H1 (cell line): Measurements from ENCODE around the gene TMEM145. TPM values are rescaled to one million over a fixed set of nuclear protein-coding genes. Genes with fewer than 3 reads are reported as not detected.

Source experiments
- CTCF ChIA-PET: fragments of 300-600 bp; sonication (Branson Sonifier 250); formaldehyde crosslinking; loops from one replicate; lab custom pipeline; 2021; ENCODE audit not compliant: partially characterized antibody; lab: Charles Lee
- POLR2A ChIA-PET: fragments of 300-600 bp; sonication (Branson Sonifier 250); formaldehyde crosslinking; loops from one replicate; lab custom pipeline; 2021; ENCODE audit warnings: inconsistent platforms; ENCODE audit not compliant: partially characterized antibody; lab: Charles Lee
- DNase-seq, 2 experiments: peaks; one replicate each; pipeline versions ENCODE4 v3.0.0 to v3.0.0-alpha.2; 2010 to 2022; ENCODE audit warnings: low spot score in 2 of 2, low read depth in 1 of 2, mixed read lengths in 1 of 2
- FAIRE-seq: peaks from 2 replicates; lab custom pipeline; 2011; peaks lifted over from hg19 to GRCh38; lab: Jason Lieb, UNC
- H2AFZ ChIP-seq: 2 replicates; pipeline ENCODE4 v1.8.1; 2012; ENCODE audit warnings: low read length, inconsistent platforms
- H2AK5ac ChIP-seq: 2 replicates; pipeline ENCODE4 v1.6.1; 2013; ENCODE audit warnings: low read depth, low read length
- H2BK120ac ChIP-seq: replicated peaks from 2 replicates; pipeline ENCODE3; 2013; ENCODE audit warnings: low read depth, low read length, inconsistent platforms
- H2BK12ac ChIP-seq: 2 replicates; pipeline ENCODE4 v1.6.1; 2013; ENCODE audit warnings: low read depth, low read length
- H2BK15ac ChIP-seq: 2 replicates; pipeline ENCODE4 v1.6.1; 2013; ENCODE audit warnings: low read length
- H2BK20ac ChIP-seq: 2 replicates; pipeline ENCODE4 v1.6.1; 2013; ENCODE audit warnings: low read length
- H2BK5ac ChIP-seq: 2 replicates; pipeline ENCODE4 v1.6.1; 2013; ENCODE audit warnings: low read depth, low read length
- H3K14ac ChIP-seq: 2 replicates; pipeline ENCODE4 v1.6.1; 2013; ENCODE audit warnings: inconsistent platforms; ENCODE audit not compliant: insufficient read length
- H3K18ac ChIP-seq: 2 replicates; pipeline ENCODE4 v1.6.1; 2013; ENCODE audit warnings: low read length; ENCODE audit errors: extremely low read depth
- H3K23ac ChIP-seq: 2 replicates; pipeline ENCODE4 v1.6.1; 2013; ENCODE audit warnings: inconsistent platforms; ENCODE audit not compliant: insufficient read length
- H3K23me2 ChIP-seq: 2 replicates; pipeline ENCODE4 v1.6.1; 2013; ENCODE audit warnings: low read depth, low read length
- H3K27ac ChIP-seq: 2 replicates; pipeline ENCODE4 v1.6.1; 2011; ENCODE audit warnings: low read depth, low read length, inconsistent platforms
- H3K27me3 ChIP-seq, 4 experiments: replicated peaks in 1 of 4; 1 replicate in 1 of 4; 2 replicates in 3 of 4; pipeline versions ENCODE4 v1.6.1 to v1.8.1; 2011 to 2013; ENCODE audit warnings: low read length in 3 of 4, mild to moderate bottlenecking in 3 of 4, inconsistent platforms in 2 of 4, mixed read lengths in 2 of 4, moderate library complexity in 1 of 4; ENCODE audit not compliant: control insufficient read depth in 3 of 4, insufficient read depth in 3 of 4; ENCODE audit errors: extremely low read depth in 1 of 4
- H3K36me3 ChIP-seq, 4 experiments: 2 replicates each; pipeline versions ENCODE4 v1.6.1 to v1.8.1; 2011 to 2013; ENCODE audit warnings: mild to moderate bottlenecking in 4 of 4, low read length in 3 of 4, moderate library complexity in 2 of 4, control low read depth in 1 of 4, inconsistent platforms in 1 of 4; ENCODE audit not compliant: insufficient read depth in 4 of 4, control insufficient read depth in 2 of 4
- H3K4ac ChIP-seq: replicated peaks from 2 replicates; pipeline ENCODE3; 2013; ENCODE audit warnings: low read length, low read depth, mixed read lengths, inconsistent platforms; ENCODE audit not compliant: insufficient read length
- H3K4me1 ChIP-seq, 4 experiments: replicated peaks in 1 of 4; 1 replicate in 1 of 4; 2 replicates in 3 of 4; pipeline versions ENCODE4 v1.6.1 to v1.8.1; 2011 to 2013; ENCODE audit warnings: low read length in 3 of 4, inconsistent platforms in 2 of 4, mixed read lengths in 1 of 4; ENCODE audit not compliant: insufficient read depth in 4 of 4, control insufficient read depth in 3 of 4
- H3K4me2 ChIP-seq, 2 experiments: 2 replicates each; pipeline versions ENCODE4 v1.6.1 to v1.8.1; 2011 to 2013; ENCODE audit warnings: low read depth in 2 of 2, low read length in 2 of 2, control low read depth in 1 of 2, inconsistent platforms in 1 of 2, mild to moderate bottlenecking in 1 of 2; ENCODE audit not compliant: insufficient read depth in 1 of 2
- H3K4me3 ChIP-seq, 4 experiments: fragments of 200-600, 300-600 bp in 1 of 4; sonication (generic), shearing (Covaris generic), sonication (Bioruptor Twin) in 1 of 4; 2 replicates each; pipeline versions ENCODE4 v1.5.1 to v1.8.1; 2011 to 2016; ENCODE audit warnings: low read length in 4 of 4, low read depth in 3 of 4, control low read depth in 2 of 4, inconsistent platforms in 2 of 4, mild to moderate bottlenecking in 2 of 4, mixed read lengths in 1 of 4, moderate library complexity in 1 of 4; ENCODE audit not compliant: insufficient read depth in 2 of 4; ENCODE audit errors: extremely low read depth in 1 of 4
- H3K56ac ChIP-seq: replicated peaks from 2 replicates; pipeline ENCODE3; 2013; ENCODE audit warnings: low read depth, mild to moderate bottlenecking, mixed read lengths, low read length, inconsistent platforms; ENCODE audit not compliant: insufficient read length
- H3K79me1 ChIP-seq: 2 replicates; pipeline ENCODE4 v1.6.1; 2013; ENCODE audit warnings: low read depth, low read length, control low read depth
- H3K79me2 ChIP-seq, 2 experiments: 2 replicates each; pipeline versions ENCODE4 v1.6.1 to v1.8.1; 2012 to 2013; ENCODE audit warnings: low read length in 2 of 2, mild to moderate bottlenecking in 2 of 2, inconsistent platforms in 1 of 2; ENCODE audit not compliant: insufficient read depth in 2 of 2, control insufficient read depth in 1 of 2
- H3K9ac ChIP-seq, 4 experiments: replicated peaks in 1 of 4; 1 replicate in 1 of 4; 2 replicates in 3 of 4; pipeline versions ENCODE4 v1.6.1 to v1.8.1; 2011 to 2013; ENCODE audit warnings: low read depth in 3 of 4, low read length in 3 of 4, control low read depth in 2 of 4, mild to moderate bottlenecking in 2 of 4, moderate library complexity in 2 of 4, inconsistent platforms in 1 of 4; ENCODE audit errors: extremely low read depth in 1 of 4
- H3K9me3 ChIP-seq, 2 experiments: 2 replicates each; pipeline versions ENCODE4 v1.6.1 to v1.8.1; 2012 to 2013; ENCODE audit warnings: mild to moderate bottlenecking in 2 of 2, moderate library complexity in 2 of 2, control low read depth in 1 of 2, inconsistent platforms in 1 of 2, low read depth in 1 of 2, low read length in 1 of 2, mixed read lengths in 1 of 2; ENCODE audit not compliant: insufficient read depth in 2 of 2
- H4K20me1 ChIP-seq, 2 experiments: replicated peaks in 1 of 2; 2 replicates each; pipeline versions ENCODE3 to v1.8.1; 2011 to 2013; ENCODE audit warnings: inconsistent platforms in 2 of 2, low read length in 2 of 2, mild to moderate bottlenecking in 1 of 2; ENCODE audit not compliant: insufficient read depth in 2 of 2, control insufficient read depth in 1 of 2
- H4K5ac ChIP-seq: 2 replicates; pipeline ENCODE4 v1.6.1; 2013; ENCODE audit warnings: low read length, low read depth, mixed read lengths, inconsistent platforms; ENCODE audit not compliant: insufficient read length
- H4K8ac ChIP-seq: 2 replicates; pipeline ENCODE4 v1.8.0; 2013; ENCODE audit warnings: mild to moderate bottlenecking, moderate library complexity, low read length, inconsistent platforms; ENCODE audit not compliant: insufficient read depth; ENCODE audit errors: extremely low read depth
- H4K91ac ChIP-seq: replicated peaks from 2 replicates; pipeline ENCODE3; 2013; ENCODE audit warnings: low read length, mixed read lengths, inconsistent platforms; ENCODE audit not compliant: insufficient read length
- HDAC6 ChIP-seq: IDR thresholded peaks from one replicate; pipeline ENCODE4 v1.7.1; 2012; ENCODE audit warnings: low read depth, mild to moderate bottlenecking, inconsistent platforms, low read length, moderate library complexity
- PHF8 ChIP-seq: fragments of 200-600 bp; sonication (generic); conservative IDR thresholded peaks from 2 replicates; pipeline ENCODE4 v1.7.1; 2012; ENCODE audit warnings: low read depth, mild to moderate bottlenecking, inconsistent platforms, low read length, moderate library complexity
- WGBS, 2 experiments: shearing (Covaris generic) in 1 of 2; methylation state at CpG; one replicate each; pipeline versions ENCODE4 v1.1.6 to v1.1.7; 2013 to 2015; ENCODE audit warnings: low lambda C conversion rate in 2 of 2, mixed read lengths in 2 of 2, inconsistent platforms in 1 of 2, low coverage in 1 of 2, missing lambda C conversion rate in 1 of 2; ENCODE audit not compliant: insufficient replicate concordance in 2 of 2, insufficient coverage in 1 of 2, insufficient read length in 1 of 2; ENCODE audit errors: extremely low coverage in 1 of 2, missing lambda C conversion rate in 1 of 2; 5-methylcytosine and 5-hydroxymethylcytosine counted together
- polyA plus RNA-seq, 7 experiments: library from polyadenylated mRNA; depleted of rRNA in 3 of 7; stranded (reverse) in 5 of 7; unstranded in 2 of 7; fragments of >200 nt in 5 of 7; fragments of 200-250 nt in 2 of 7; gene quantifications; 1 replicate in 5 of 7; 2 replicates in 1 of 7; 4 replicates in 1 of 7; pipeline versions ENCODE4 v1.2.1 to v1.2.3, GENCODE V29; 2011 to 2013; ENCODE audit warnings: missing spikeins in 2 of 7, mixed read lengths in 2 of 7
- total RNA-seq: library from RNA; stranded (reverse); fragmentation: NEBNext Ultra II Directional; extraction: Animal tissue kit (Norgen Biotek cat#: 25700); gene quantifications from 2 replicates; pipeline ENCODE4 v1.2.1, GENCODE V29; 2021

TMEM145 gene
- total and polyA plus RNA-seq, 2 of the 8 experiments (the other 6 are each of a cell fraction or from before 2014, with no cell fraction given), result 2.3 to 4.7 TPM

- H2BK5ac ChIP-seq, result peak overlapping the region; percentile 55; the same call in 1 of the 2 replicates
- ChIA-PET CTCF (interaction anchor here (1.8 kb wide), 1 partner anchor 9 kb away, joined by 4 read pairs; no protein-coding TSS in a partner anchor), POLR2A (no interaction called here)
- H3K4ac ChIP-seq, result no peak overlapping the region
- no peak overlapping the region for H4K5ac ChIP-seq
- no peak overlapping the region for H4K91ac ChIP-seq
- no peak overlapping the region for H4K8ac ChIP-seq
- DNase-seq (no peak), FAIRE-seq (no peak)
- H3K4me2 ChIP-seq, result no peak overlapping the region
- H2BK20ac ChIP-seq, result no peak overlapping the region
- no peak overlapping the region for H3K23ac ChIP-seq
- H3K4me1 ChIP-seq, result peaks cover 0 to 6% (median 3%) of the 10 kb centered on the region in 4 experiments; a peak in 4 of 7 replicates
- peaks cover 0 to 6% of the 10 kb centered on the region in 2 experiments; a peak in 1 of 4 replicates for H3K9me3 ChIP-seq
- no peak overlapping the region for H2BK12ac ChIP-seq
- H3K9ac ChIP-seq, result no peak overlapping the region
- H2BK120ac ChIP-seq, result no peak overlapping the region
- H3K14ac ChIP-seq, result no peak overlapping the region
- peaks cover 5 to 13% (median 6%) of the 10 kb centered on the region in 4 experiments; a peak in 7 of 8 replicates for H3K36me3 ChIP-seq
- no peaks in the 10 kb centered on the region for H3K27me3 ChIP-seq
- no peak overlapping the region for H3K56ac ChIP-seq
- 0 out of 2 replicates have a peak overlapping the region, but pooled peaks have one; percentile 5 for H2AK5ac ChIP-seq
- TF ChIP-seq HDAC6, result no peak
- no peak for TF ChIP-seq PHF8
- no peak overlapping the region; the same call in 1 of the 2 replicates for H3K18ac ChIP-seq
- no peaks in the 10 kb centered on the region for H3K79me2 ChIP-seq
- H3K27ac ChIP-seq, result no peak overlapping the region
- no peak overlapping the region for H3K4me3 ChIP-seq
- no peak overlapping the region for H2AFZ ChIP-seq
- H4K20me1 ChIP-seq, result peaks cover 0 to 2% of the 10 kb centered on the region in 2 experiments
- H3K23me2 ChIP-seq, result no peaks in the 10 kb centered on the region
- WGBS, 2 experiments, result 94% methylated on average over 14 of the region's 14 CpGs; no CpG with 5 or more reads in 1 of the 2 experiments
- H3K79me1 ChIP-seq, result peaks cover 2% of the 10 kb centered on the region; the same call in 1 of the 2 replicates
- H2BK15ac ChIP-seq, result no peak overlapping the region
Measured at GRCh38 chr19:42362342-42362741, 49.2 kb downstream of the TMEM145 start.
